OCI-LY1 (cell line): ENCODE data around the gene METTL2B.
"Not testable (repeated sequence)": the region's sequence is repeated elsewhere in the genome, so short reads cannot be mapped to it uniquely, and the experiment has no call there.

Source experiments
- EZH2 ChIP-seq: fragments of 200-600 bp; sonication (generic), shearing (Covaris generic); IDR thresholded peaks from 2 replicates; pipeline ENCODE4 v1.8.0; 2017; ENCODE audit warnings: borderline replicate concordance, mixed run types, mild to moderate bottlenecking, antibody characterized with exemption, low read length, moderate library complexity, mixed read lengths
- TF ChIP-seq, protein P1 (sequence below): fragments of 200-600 bp; sonication (generic), shearing (Covaris generic); IDR thresholded peaks from 2 replicates; pipeline ENCODE4 v1.5.1; 2017; ENCODE audit warnings: mild to moderate bottlenecking, antibody characterized with exemption, low read length, moderate library complexity, mixed read lengths

DNA sequence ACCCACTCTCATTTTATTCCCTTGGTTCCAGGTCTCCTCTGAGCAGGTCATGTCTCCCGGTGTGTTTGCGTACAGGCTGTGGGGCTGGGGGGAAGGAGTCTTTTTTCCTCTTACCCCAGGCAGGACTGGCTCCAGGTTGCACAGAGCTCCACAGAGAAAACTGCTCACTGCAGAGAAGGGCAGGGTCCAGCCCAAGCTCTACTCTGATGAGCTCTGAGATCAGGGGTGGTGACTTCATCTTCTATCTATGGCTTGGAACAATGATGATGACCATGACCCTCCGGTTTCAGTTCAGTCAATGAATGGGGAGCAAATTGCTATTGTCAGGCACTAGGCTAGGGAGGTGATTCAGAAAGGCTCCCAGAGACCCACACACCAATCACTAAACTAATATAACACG, 49.0 kb downstream of the METTL2B start:
- TF ChIP-seq, protein P1, sequence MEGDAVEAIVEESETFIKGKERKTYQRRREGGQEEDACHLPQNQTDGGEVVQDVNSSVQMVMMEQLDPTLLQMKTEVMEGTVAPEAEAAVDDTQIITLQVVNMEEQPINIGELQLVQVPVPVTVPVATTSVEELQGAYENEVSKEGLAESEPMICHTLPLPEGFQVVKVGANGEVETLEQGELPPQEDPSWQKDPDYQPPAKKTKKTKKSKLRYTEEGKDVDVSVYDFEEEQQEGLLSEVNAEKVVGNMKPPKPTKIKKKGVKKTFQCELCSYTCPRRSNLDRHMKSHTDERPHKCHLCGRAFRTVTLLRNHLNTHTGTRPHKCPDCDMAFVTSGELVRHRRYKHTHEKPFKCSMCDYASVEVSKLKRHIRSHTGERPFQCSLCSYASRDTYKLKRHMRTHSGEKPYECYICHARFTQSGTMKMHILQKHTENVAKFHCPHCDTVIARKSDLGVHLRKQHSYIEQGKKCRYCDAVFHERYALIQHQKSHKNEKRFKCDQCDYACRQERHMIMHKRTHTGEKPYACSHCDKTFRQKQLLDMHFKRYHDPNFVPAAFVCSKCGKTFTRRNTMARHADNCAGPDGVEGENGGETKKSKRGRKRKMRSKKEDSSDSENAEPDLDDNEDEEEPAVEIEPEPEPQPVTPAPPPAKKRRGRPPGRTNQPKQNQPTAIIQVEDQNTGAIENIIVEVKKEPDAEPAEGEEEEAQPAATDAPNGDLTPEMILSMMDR = not testable (repeated sequence)
- not testable (repeated sequence) for TF ChIP-seq EZH2
